ENCODE data around the gene TRPC3. TPM values are rescaled to one million over a fixed set of nuclear protein-coding genes. Genes with fewer than 3 reads are reported as not detected.

TRPC3 gene
- total RNA-seq, 3 donors from 2014 or later = 0.17 to 1.0 (median 0.51) TPM

DNA sequence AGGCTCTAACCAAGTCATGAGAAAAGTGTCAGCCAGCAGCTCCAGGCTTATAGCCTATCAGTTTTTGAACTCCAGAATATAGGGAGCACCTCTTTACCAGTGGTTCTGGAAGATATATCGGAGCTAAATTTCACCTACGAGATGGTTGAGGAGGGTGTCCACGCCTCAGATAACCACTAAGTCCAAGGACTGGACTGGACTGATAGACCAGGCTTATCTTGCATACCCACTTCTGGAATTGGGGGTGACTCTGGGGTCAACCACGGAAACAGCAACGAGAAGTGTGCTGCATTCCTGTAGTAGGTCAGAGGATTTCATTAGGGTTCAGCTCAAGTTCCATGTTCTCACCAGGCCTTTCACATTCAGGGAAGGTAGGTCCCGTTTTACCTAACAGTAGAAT, 38.6 kb upstream of the TRPC3 start:
- TF ChIP-seq, protein P1, sequence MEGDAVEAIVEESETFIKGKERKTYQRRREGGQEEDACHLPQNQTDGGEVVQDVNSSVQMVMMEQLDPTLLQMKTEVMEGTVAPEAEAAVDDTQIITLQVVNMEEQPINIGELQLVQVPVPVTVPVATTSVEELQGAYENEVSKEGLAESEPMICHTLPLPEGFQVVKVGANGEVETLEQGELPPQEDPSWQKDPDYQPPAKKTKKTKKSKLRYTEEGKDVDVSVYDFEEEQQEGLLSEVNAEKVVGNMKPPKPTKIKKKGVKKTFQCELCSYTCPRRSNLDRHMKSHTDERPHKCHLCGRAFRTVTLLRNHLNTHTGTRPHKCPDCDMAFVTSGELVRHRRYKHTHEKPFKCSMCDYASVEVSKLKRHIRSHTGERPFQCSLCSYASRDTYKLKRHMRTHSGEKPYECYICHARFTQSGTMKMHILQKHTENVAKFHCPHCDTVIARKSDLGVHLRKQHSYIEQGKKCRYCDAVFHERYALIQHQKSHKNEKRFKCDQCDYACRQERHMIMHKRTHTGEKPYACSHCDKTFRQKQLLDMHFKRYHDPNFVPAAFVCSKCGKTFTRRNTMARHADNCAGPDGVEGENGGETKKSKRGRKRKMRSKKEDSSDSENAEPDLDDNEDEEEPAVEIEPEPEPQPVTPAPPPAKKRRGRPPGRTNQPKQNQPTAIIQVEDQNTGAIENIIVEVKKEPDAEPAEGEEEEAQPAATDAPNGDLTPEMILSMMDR (IDR thresholded peaks at IDR 0.05) = no peak
- H3K4me1 ChIP-seq (ENCODE audit: low read depth) = no peaks in the 10 kb centered on the region
- H3K4me3 ChIP-seq = no peak overlapping the region
- intact Hi-C loops (cut with DNase I, micrococcal nuclease) = no loop called here
- DNase-seq (no peak), ATAC-seq (no peak)
- no peaks in the 10 kb centered on the region for H3K36me3 ChIP-seq (ENCODE audit: low read depth)
- H3K9me3 ChIP-seq = no peaks in the 10 kb centered on the region

DNA sequence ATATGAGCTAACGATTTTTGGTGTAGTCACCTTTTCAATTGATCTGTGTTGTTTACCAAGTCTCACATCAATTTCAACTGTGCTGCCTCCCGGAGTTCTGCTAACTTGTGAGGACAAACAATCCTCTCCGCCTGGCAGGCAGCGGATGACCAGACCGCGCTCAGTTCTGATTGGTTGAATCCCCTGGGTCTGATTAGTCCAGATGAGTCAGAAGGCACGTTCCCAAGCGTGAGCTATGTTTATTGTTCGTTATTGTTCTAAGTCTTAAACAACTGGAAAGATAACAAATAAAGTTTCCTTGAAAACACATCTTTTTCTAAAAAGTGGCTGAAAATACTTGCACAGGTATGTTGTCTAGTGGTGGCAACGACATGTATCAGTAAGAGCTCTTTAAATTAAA, 37.9 kb upstream of the TRPC3 start:
- ATAC-seq (no peak), DNase-seq (no peak)
- intact Hi-C loops (cut with DNase I, micrococcal nuclease) = no loop called here
- no peaks in the 10 kb centered on the region for H3K4me1 ChIP-seq (ENCODE audit: low read depth)
- TF ChIP-seq, protein P1 (IDR thresholded peaks at IDR 0.05) = no peak
- no peaks in the 10 kb centered on the region for H3K36me3 ChIP-seq (ENCODE audit: low read depth)
- no peaks in the 10 kb centered on the region for H3K9me3 ChIP-seq
- H3K4me3 ChIP-seq = no peak overlapping the region

DNA sequence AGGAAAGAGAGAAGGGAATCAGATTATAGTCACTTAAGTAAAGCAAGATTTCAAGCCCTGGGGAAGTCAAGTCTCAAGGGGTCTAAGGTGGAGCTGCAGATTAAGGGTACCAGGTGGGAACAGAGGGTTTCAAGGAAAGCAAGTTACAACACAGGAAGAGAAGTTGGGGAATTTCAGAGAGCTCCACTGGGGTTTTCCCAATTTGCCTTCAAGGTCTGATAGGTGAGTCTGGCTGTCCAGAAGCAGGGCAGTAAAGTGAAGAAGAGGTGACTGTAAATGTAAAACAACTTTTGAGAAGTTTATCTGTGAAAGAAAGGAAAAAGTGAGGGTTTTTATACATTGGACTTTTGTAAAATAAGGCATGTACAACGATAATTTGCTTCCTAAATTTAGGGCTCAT, 37.1 kb upstream of the TRPC3 start:
- no peaks in the 10 kb centered on the region for H3K4me1 ChIP-seq (ENCODE audit: low read depth)
- ATAC-seq (no peak), DNase-seq (no peak)
- H3K36me3 ChIP-seq (ENCODE audit: low read depth) = no peaks in the 10 kb centered on the region
- TF ChIP-seq, protein P1 (IDR thresholded peaks at IDR 0.05) = no peak
- H3K9me3 ChIP-seq = no peaks in the 10 kb centered on the region
- no peak overlapping the region for H3K4me3 ChIP-seq
- intact Hi-C loops (cut with DNase I, micrococcal nuclease) = no loop called here

DNA sequence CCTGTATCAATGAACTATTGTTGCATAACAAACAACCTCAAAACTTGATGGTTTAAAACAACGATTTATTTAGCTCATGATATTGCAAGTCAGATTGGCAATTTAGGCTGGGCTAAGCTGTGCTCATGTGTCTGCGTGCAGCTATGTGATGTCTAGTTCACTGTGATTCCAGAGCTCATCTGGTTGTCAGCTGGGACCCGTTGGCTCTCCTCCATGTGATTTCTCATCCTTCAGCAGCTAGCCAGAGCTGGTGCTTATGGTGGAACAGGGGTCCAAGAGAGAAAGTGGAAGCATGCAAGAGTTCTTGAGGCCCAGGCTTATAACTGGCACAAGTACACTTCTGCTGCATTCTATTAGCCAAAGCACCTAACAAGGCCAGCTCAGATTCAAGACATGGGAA, 28.8 kb upstream of the TRPC3 start:
- Histone ChIP-seq H3K36me3 (ENCODE audit: low read depth) (no peaks in the 10 kb centered on the region), H3K9me3 (no peaks in the 10 kb centered on the region), H3K4me1 (ENCODE audit: low read depth) (no peaks in the 10 kb centered on the region), H3K4me3 (no peak overlapping the region)
- ATAC-seq = no peak
- intact Hi-C loops (cut with DNase I, micrococcal nuclease) = no loop called here
- TF ChIP-seq, protein P1 (IDR thresholded peaks at IDR 0.05) = no peak
- no peak for DNase-seq

DNA sequence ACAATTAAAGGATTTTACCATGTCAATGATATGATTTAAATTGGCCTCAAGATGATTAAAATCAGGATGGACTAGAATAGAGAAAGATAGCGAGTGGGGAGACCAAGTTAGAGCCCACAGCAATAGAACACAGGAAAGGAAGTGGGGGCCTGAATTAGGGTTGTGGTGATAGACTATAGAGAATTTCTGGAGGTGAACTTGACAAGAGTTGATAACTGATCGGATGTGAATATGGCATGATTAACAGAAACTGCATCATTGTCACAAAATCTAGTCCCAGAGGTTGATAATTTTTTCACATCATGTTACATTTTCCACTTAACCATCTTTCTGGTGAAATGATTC, 26.3 kb upstream of the TRPC3 start:
- no peaks in the 10 kb centered on the region for H3K4me1 ChIP-seq (ENCODE audit: low read depth)
- H3K36me3 ChIP-seq (ENCODE audit: low read depth) = no peaks in the 10 kb centered on the region
- intact Hi-C loops (cut with DNase I, micrococcal nuclease) = no loop called here
- TF ChIP-seq, protein P1 (IDR thresholded peaks at IDR 0.05) = no peak
- DNase-seq = no peak
- no peak for ATAC-seq
- H3K4me3 ChIP-seq = no peak overlapping the region
- no peaks in the 10 kb centered on the region for H3K9me3 ChIP-seq
